Fibroblast of mammary gland (primary cell): ENCODE measurements around the gene EDNRB.

Source experiments
- DNase-seq: peaks from one replicate; pipeline ENCODE4 v3.0.0-alpha.2; 2010; ENCODE audit warnings: low read depth
- H3K4me3 ChIP-seq: 2 replicates; pipeline ENCODE4 v1.5.1; 2011; ENCODE audit warnings: low read depth, mild to moderate bottlenecking, low read length, moderate library complexity; ENCODE audit not compliant: control insufficient read depth
- TF ChIP-seq, protein P1 (sequence below): conservative IDR thresholded peaks from 2 replicates; pipeline ENCODE4 v1.5.1; 2011; ENCODE audit warnings: low read depth, low read length, inconsistent platforms; ENCODE audit not compliant: control insufficient read depth, insufficient read depth

Gene EDNRB

DNA sequence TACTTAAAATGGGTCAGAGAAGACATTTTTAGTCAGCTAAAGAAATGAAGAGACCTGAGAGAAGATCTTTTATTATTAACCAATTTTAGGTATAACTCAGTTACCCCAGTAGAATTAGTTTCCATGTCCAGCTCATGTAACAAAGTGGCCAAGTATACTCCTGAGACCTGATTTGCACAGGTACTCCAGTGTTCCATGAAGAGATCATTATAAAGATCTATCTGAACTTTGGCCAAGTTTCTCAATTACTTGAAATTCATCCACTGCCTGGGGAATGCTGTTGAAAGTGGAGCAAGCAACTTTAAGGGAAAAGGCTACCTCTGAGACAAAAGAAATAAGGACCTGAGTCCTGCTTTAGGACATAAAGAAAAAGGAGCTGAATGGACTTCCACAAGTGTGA is 47.0 kb downstream of the EDNRB start:
- no peak for DNase-seq
- TF ChIP-seq, protein P1, sequence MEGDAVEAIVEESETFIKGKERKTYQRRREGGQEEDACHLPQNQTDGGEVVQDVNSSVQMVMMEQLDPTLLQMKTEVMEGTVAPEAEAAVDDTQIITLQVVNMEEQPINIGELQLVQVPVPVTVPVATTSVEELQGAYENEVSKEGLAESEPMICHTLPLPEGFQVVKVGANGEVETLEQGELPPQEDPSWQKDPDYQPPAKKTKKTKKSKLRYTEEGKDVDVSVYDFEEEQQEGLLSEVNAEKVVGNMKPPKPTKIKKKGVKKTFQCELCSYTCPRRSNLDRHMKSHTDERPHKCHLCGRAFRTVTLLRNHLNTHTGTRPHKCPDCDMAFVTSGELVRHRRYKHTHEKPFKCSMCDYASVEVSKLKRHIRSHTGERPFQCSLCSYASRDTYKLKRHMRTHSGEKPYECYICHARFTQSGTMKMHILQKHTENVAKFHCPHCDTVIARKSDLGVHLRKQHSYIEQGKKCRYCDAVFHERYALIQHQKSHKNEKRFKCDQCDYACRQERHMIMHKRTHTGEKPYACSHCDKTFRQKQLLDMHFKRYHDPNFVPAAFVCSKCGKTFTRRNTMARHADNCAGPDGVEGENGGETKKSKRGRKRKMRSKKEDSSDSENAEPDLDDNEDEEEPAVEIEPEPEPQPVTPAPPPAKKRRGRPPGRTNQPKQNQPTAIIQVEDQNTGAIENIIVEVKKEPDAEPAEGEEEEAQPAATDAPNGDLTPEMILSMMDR, result no peak
- no peak overlapping the region for H3K4me3 ChIP-seq

DNA sequence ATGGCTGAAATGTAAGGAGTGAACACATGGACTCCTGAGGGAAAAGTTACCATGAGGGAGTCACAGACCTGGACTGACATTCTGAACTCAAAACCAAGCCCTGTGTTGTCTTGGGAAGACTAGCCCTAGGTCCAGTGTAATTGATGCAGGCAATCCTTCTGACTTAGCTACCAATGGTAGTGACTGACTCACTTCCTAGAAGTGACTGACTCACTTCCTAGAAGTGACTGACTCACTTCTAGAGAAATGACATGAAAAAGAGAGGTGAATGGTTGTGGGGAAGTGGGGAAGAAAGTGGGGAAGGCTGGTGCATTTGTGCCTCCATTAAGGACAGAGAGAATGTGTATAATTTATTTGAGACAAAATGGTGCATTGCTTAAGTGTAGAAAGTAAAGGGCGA is 49.9 kb downstream of the EDNRB start:
- peak; percentile 77 for DNase-seq
- TF ChIP-seq, protein P1, result no peak
- H3K4me3 ChIP-seq, result no peak overlapping the region

DNA sequence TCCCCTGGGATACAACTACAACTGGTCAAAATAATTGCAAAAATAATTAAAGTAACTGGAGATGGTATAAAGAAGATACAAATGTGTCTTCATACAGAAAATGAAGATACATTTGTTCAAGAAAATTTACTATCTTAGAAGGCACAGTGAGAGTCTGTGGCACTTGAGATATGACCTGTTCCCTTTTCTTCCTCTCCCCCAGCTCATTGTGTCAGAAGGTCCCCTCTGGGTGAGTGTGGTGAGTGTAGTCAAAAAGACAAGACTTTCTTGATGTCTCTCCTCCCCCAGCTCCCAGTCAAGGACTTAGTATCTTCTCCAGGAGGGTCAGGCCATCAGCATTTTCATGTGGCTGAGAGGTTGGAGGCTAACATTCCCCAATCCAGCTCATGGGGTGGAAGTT is 51.7 kb downstream of the EDNRB start:
- TF ChIP-seq, protein P1, result no peak
- no peak overlapping the region for H3K4me3 ChIP-seq
- DNase-seq, result no peak

DNA sequence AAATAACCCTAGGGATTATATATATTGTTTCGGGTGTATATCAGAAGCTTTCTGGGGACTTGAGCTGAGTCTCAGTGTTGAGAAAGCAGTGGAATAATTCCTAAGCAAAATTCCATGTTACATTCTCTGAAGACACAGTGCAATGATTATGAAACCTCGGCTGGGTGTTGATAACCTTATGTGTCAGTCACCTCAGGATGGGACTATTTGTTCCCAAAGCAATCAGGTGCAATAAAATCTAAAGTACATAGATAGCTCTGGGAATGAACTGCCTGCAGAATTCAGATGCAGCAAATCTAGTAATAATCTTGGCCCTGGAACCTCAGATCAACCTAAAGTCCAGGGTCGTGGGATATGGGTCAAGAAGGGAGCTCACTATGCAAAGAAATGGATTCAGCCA is 53.0 kb downstream of the EDNRB start:
- TF ChIP-seq, protein P1, result no peak
- no peak overlapping the region for H3K4me3 ChIP-seq
- no peak for DNase-seq

DNA sequence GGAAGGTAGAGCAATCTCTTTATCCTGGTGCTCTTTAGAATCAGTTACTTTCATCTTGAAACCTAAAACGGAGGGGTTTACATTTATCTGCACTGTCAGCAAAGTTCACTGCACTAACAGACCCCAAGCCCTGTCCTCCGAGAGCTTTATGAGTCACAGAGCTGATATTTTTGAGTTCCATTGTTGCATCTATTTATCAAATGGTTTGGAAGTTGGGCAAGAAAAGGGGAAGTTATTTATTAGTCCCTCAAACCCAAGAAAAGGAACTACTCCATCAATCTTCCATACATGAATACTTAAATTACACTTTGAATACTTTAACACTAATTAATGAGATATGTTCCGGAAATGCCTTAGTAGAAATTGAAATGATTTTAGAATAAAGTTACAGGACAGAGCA is 55.5 kb downstream of the EDNRB start:
- DNase-seq, result no peak
- TF ChIP-seq, protein P1, result no peak
- H3K4me3 ChIP-seq, result no peak overlapping the region

DNA sequence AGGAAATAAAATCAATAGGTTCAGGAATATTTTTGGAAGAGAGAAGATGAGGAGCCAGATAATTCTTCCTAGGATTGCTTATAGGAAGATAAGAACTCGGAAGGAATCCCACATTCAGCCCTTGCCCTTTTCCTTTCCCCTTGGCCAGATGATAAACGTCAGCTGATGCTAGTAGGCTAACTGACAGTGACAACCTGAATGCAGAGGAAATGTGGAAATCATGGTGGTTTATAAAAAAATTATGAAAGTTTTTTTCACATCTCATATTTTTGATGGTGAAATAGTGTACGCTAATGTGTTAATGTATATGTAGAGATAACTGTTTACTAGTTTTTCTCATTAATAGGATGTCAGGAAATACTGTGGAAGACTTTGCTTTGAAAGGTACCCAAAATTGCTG is 56.9 kb downstream of the EDNRB start:
- DNase-seq, result no peak
- no peak overlapping the region for H3K4me3 ChIP-seq
- TF ChIP-seq, protein P1, result no peak

DNA sequence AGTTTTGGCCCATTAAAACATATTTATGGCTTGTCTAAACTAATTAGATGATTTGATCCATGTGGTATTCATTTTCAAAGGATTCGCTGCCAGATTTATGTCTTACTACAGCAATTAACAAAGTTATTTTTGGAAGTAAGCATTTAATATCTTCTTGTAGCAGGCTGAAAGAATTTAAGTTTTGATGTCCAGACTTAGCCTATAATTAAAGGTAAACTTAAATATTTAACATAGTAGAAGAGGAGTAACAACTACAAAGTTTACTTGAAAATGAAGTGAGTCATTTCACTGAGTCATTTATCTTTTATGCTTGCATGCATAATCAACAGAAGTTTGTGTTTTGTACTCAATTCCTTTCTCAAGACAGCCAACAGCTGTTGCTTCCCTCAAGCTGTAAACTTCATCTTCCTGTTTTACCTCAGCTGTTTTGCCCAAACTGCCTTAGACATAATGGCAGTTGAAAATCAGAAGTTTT is 58.1 kb downstream of the EDNRB start:
- peak; percentile 92 for DNase-seq
- no peak overlapping the region for H3K4me3 ChIP-seq
- TF ChIP-seq, protein P1, result no peak
